Testis (tissue), 2 donors: Measurements from ENCODE around the gene CALU.

Experiments used
- CTCF ChIP-seq, 3 experiments: fragments of 450-650 bp in 2 of 3; fragments of 200-600 bp in 1 of 3; sonication (generic) in 1 of 3; IDR thresholded peaks; one replicate each; pipeline ENCODE4 v1.5.1; 2016 to 2019; ENCODE audit warnings: antibody characterized with exemption in 3 of 3, mild to moderate bottlenecking in 2 of 3, moderate library complexity in 1 of 3
- POLR2A ChIP-seq: fragments of 450-650 bp; IDR thresholded peaks from one replicate; pipeline ENCODE4 v1.6.1; 2017; ENCODE audit warnings: antibody characterized with exemption, mild to moderate bottlenecking, moderate library complexity

- TF ChIP-seq CTCF (IDR thresholded peaks at IDR 0.05): no peak
- TF ChIP-seq POLR2A: no peak
These were observed 1.2 kb upstream of the CALU start for GRCh38 chr7:128737867-128738385.
